ENCODE data around the gene MRTFA. TPM values are rescaled to one million over a fixed set of nuclear protein-coding genes. Genes with fewer than 3 reads are reported as not detected.
A peak's percentile ranks its signal among the peaks of the same experiment; 100 is the strongest.
"Not testable (repeated sequence)": the region's sequence is repeated elsewhere in the genome, so short reads cannot be mapped to it uniquely, and the experiment has no call there.

Gene MRTFA
- polyA plus RNA-seq, 3 donors from 2014 or later: 5.0 to 23.5 (median 7.3) TPM

DNA sequence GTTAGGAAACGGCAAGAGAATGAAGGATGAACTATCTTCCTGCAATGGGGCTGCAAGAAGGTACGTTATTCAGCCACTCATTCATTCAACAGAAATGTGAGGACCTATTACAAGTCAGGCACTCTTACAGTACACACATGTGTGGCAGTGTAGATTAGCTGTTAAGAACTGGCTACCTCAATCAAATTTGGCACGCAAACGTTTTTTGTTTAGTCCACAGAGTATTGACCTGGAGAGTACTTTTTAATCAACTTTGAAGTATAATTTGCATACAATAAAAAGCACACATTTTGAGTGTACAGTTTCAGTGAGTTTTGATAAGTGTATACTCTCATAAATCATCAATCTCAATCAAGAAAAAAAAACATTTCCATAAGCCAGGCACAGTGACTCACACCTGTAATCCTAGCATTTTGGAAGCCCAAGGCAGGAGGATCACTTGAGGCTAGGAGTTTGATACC lies 24.2 kb downstream of the MRTFA start:
- no peak overlapping the region for H3K27ac Mint-ChIP-seq

DNA sequence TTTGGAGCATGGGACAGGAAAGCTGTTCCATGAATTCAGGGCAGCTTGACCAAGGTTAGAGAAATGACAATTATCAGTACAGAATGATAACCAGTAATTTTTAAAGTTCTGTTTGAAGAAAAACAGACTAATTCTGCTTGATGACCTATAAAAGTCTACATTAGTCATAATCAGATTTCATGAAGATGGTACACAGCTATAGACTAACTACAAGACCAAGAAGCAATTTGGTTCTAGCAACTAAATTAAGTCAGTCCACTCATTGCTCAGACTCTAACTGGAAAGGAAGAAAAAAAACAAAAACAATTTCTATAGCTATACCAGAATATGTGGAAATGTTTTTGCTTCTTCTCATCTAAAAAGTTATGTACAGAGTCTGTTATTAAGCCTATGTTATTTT lies 24.9 kb downstream of the MRTFA start:
- Mint-ChIP-seq H3K27me3 (ENCODE audit: low read depth in 3 of 3) (peaks cover 0 to 2% (median 0%) of the 10 kb centered on the region in 3 donors), H3K36me3 (peaks cover 0 to 6% (median 0%) of the 10 kb centered on the region in 3 donors), H3K4me1 (peaks cover 27 to 42% of the 10 kb centered on the region in 2 donors)

More for the DNA sequence above, 24.2 kb downstream of the MRTFA start:
- peaks cover 0 to 2% (median 0%) of the 10 kb centered on the region in 3 donors for H3K27me3 Mint-ChIP-seq (ENCODE audit: low read depth in 3 of 3)
- DNase-seq: no peak
- no peak overlapping the region for H3K4me3 Mint-ChIP-seq
- H3K4me1 Mint-ChIP-seq: peaks cover 20 to 36% of the 10 kb centered on the region in 2 donors
- H3K36me3 Mint-ChIP-seq: peaks cover 0 to 6% (median 0%) of the 10 kb centered on the region in 3 donors
- H3K9me3 Mint-ChIP-seq: no peaks in the 10 kb centered on the region

DNA sequence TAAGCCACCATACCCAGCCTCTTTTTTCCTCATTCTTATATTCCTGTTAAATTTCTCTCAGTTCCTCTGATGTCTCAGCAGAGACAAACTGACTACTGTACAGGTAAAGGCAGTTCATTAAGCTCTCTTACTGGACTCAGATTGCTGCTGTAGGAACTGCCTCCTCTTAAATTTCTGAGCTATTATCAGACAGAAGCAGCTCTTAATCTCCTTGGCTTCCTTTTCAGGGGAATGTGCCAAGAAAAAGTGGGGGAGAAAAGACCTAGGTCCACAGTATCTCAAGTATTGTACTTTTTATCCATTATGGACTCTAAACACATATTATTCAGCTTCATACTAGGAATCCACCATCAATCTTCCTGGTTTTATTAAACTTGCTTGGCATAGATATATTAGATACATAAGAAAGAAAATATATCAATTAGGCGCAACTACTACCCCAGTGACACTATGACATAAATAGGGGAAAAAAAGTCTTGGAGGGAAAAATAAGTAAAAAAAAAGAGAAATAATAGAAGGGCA lies 26.1 kb downstream of the MRTFA start:
- Mint-ChIP-seq H3K27me3 (ENCODE audit: low read depth in 3 of 3) (peaks cover 0 to 2% (median 0%) of the 10 kb centered on the region in 3 donors), H3K27ac (peak overlapping the region in 1 of 6 donors; percentile 55), H3K36me3 (no peaks in the 10 kb centered on the region)

More for the DNA sequence above, 24.9 kb downstream of the MRTFA start:
- no peak overlapping the region for H3K4me3 Mint-ChIP-seq
- no peak overlapping the region for H3K27ac Mint-ChIP-seq
- no peak for DNase-seq
- H3K9me3 Mint-ChIP-seq: no peaks in the 10 kb centered on the region

DNA sequence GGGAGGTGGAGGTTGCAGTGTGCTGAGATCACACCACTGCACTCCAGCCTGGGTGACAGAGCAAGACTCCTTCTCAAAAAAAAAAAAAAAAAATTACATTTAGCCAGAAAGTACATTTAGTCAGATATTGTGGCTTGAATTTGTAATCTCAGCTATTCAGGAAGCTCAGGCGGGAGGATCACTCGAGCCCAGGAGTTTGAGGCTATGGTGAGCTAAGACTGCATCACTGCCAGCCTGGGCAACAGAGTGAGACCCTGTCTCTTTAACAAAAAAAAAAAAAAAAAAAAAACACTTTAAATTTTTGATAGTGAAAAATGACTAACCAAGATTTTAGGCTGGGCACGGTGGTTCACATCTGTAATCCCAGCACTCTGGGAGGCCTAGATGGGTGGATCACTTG lies 27.3 kb downstream of the MRTFA start:
- Mint-ChIP-seq H3K9me3 (no peaks in the 10 kb centered on the region), H3K4me3 (no peak overlapping the region), H3K36me3 (no peaks in the 10 kb centered on the region), H3K27ac (no peak overlapping the region), H3K4me1 (peaks cover 36 to 49% of the 10 kb centered on the region in 2 donors), H3K27me3 (ENCODE audit: low read depth in 3 of 3) (peaks cover 0 to 2% (median 0%) of the 10 kb centered on the region in 3 donors)
- no peak for DNase-seq

More for the DNA sequence above, 26.1 kb downstream of the MRTFA start:
- H3K9me3 Mint-ChIP-seq: no peaks in the 10 kb centered on the region
- H3K4me1 Mint-ChIP-seq: peaks cover 31 to 46% of the 10 kb centered on the region in 2 donors
- no peak overlapping the region for H3K4me3 Mint-ChIP-seq
- no peak for DNase-seq

DNA sequence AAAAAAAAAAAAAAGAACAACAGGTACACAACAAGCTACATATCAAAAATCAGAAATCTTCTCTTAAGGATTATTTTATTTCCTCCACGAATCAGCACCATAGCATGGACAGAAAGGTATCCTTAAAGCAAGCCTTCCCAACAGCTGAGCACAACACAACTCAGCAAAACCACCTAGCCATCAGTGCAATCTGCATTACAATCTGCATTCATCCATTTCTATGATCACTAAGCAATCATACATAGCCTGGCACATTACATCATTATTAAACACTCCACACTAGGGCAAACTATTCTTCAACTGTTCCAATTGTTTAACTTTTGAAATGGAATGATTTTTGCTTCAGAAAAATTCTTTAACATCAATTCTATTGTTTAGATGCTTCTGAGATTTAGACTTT lies 29.0 kb downstream of the MRTFA start:
- H3K9me3 Mint-ChIP-seq: no peaks in the 10 kb centered on the region

DNA sequence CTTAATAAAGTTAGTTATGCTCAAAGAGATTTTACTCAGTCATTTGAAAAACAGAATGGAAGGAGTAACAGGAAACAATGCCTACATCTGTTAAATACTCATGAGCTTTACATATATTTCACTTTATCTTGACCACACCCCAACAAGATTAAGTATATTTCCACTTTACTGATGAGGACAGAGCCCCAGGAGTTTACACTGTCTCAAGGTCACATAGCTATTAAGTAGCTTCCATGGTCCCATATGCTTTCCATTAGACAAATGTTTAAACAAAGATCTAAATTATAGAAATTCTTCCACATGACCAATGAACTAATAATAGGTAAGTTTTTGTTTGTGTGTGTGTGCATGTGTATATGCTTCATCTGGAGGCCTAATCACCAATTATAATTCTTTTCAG lies 30.2 kb downstream of the MRTFA start:
- H3K9me3 Mint-ChIP-seq: no peaks in the 10 kb centered on the region
- peaks cover 47 to 66% of the 10 kb centered on the region in 2 donors for H3K4me1 Mint-ChIP-seq
- H3K27me3 Mint-ChIP-seq (ENCODE audit: low read depth in 3 of 3): no peaks in the 10 kb centered on the region
- DNase-seq: no peak
- no peak overlapping the region for H3K4me3 Mint-ChIP-seq
- no peaks in the 10 kb centered on the region for H3K36me3 Mint-ChIP-seq
- peak overlapping the region in 1 of 6 donors; percentile 44 for H3K27ac Mint-ChIP-seq

More for the DNA sequence above, 29.0 kb downstream of the MRTFA start:
- no peak for DNase-seq
- Mint-ChIP-seq H3K27me3 (ENCODE audit: low read depth in 3 of 3) (peaks cover 0 to 2% (median 0%) of the 10 kb centered on the region in 3 donors), H3K4me3 (no peak overlapping the region), H3K36me3 (no peaks in the 10 kb centered on the region), H3K27ac (no peak overlapping the region), H3K4me1 (peaks cover 43 to 60% of the 10 kb centered on the region in 2 donors)

DNA sequence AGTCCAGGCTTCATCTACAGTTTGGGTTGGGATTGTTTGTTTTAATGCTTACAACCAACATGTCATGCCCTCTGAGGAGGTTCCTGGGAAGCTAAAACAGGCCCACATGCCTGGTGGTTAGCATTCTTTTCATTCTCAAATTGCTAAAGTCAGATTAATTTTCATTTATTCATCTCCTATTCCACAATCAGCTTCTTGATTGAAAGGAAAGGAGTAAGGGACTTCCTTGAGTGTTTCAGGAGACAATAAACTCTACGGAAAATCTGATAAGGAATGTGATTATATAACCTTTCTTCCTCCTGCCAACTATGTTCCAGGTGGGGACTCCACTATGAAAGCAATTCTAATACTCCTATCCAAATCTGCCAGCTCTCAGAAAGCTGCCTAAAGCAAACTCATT lies 30.8 kb downstream of the MRTFA start:
- Mint-ChIP-seq H3K4me1 (peaks cover 51 to 70% of the 10 kb centered on the region in 2 donors), H3K27me3 (ENCODE audit: low read depth in 3 of 3) (no peaks in the 10 kb centered on the region), H3K36me3 (no peaks in the 10 kb centered on the region), H3K27ac (peak overlapping the region in 1 of 6 donors; percentile 8), H3K4me3 (peak overlapping the region in 1 of 5 donors; percentile 1), H3K9me3 (no peaks in the 10 kb centered on the region)
- DNase-seq: no peak

DNA sequence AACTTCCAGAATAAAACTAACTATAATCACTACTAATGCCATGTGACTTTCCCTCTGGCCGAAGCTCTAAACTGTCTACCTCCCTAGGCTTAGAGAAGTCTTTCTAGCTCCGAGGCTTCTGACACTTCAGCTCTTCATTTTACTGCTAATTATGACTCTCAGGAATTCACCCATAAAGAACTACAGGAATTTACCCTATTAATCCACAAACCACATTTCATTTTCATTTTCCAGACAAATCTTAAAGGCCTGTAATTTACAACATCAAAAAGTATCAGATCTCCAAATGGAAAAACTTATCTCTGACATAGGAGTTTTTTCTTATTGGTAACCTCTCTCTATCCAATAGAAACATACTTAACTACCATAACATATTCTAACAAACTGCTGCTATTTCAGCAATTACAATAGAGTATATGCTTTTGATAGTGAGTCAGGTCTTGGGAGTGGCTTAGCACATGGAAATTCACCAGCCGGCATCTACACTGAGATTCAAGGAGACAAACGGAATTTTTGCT lies 33.4 kb downstream of the MRTFA start:
- peaks cover 49 to 76% of the 10 kb centered on the region in 2 donors for H3K4me1 Mint-ChIP-seq

DNA sequence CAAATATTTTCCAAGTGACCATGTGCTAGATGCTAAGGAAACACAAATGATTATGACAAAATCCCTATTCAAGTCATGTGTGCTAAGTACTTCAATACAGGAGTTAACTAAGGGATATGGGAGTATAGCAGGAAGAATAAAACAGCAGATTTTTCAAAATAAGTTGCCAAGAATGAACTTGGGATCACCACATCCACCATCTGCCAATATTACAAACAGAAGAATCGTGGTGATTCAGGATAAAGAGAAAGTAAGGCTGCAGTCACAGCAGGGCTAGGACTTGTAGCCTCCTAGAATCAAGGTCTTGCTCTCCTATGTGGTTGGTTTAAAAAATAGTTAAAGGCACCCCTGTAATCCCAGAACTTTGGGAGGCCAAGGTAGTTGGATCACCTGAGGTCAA lies 34.3 kb downstream of the MRTFA start:
- peak overlapping the region in 2 of 6 donors; percentile 8 to 18 for H3K27ac Mint-ChIP-seq
- no peak overlapping the region for H3K4me3 Mint-ChIP-seq

More for the DNA sequence above, 33.4 kb downstream of the MRTFA start:
- Mint-ChIP-seq H3K36me3 (no peaks in the 10 kb centered on the region), H3K9me3 (no peaks in the 10 kb centered on the region), H3K4me3 (no peak overlapping the region), H3K27ac (peak overlapping the region in 4 of 6 donors; percentile 17 to 53 (median 18)), H3K27me3 (ENCODE audit: low read depth in 3 of 3) (no peaks in the 10 kb centered on the region)
- no peak for DNase-seq

DNA sequence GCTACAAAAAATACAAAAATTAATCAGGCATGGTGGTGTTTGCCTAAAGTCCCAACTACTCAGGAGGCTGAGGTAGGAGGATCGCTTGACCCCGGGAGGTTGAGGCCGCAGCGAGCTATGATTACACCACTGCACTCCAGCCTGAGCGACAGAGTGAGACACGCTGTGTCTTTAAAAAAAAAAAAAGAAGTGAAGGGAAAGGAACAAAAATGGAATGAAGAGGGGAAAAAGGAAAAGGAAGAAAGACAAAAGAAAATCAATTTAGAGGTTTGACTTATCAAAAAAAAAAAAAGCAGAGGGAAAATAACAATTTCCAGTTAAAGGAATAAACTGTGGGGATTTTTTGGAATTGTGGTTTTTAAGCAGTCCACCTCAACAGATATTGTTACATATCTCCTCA lies 36.8 kb downstream of the MRTFA start:
- Mint-ChIP-seq H3K36me3 (no peaks in the 10 kb centered on the region), H3K4me3 (no peak overlapping the region), H3K4me1 (peaks cover 30 to 70% of the 10 kb centered on the region in 2 donors), H3K27me3 (ENCODE audit: low read depth in 3 of 3) (no peaks in the 10 kb centered on the region), H3K9me3 (no peaks in the 10 kb centered on the region), H3K27ac (peak overlapping the region in 2 of 6 donors; percentile 51 to 68)
- DNase-seq: no peak

More for the DNA sequence above, 34.3 kb downstream of the MRTFA start:
- peaks cover 44 to 76% of the 10 kb centered on the region in 2 donors for H3K4me1 Mint-ChIP-seq
- no peaks in the 10 kb centered on the region for H3K9me3 Mint-ChIP-seq
- no peaks in the 10 kb centered on the region for H3K27me3 Mint-ChIP-seq (ENCODE audit: low read depth in 3 of 3)
- no peaks in the 10 kb centered on the region for H3K36me3 Mint-ChIP-seq
- no peak for DNase-seq

DNA sequence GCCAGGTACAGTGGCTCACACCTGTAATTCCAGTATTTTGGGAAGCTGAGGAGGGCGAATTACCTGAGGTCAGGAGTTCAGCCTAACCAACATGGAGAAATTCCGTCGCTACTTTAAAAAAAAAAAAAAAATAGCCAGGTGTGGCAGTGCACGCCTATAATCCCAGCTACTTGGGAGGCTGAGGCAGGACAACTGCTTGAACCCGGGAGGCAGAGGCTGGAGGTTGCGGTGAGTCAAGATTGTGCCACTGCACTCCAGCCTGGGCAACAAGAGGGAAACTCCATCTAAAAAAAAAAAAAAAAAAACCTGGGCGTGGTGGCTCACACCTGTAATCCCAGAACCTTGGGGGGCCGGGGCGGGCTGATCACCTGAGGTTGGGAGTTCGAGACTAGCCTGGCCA lies 37.8 kb downstream of the MRTFA start:
- H3K27me3 Mint-ChIP-seq (ENCODE audit: low read depth in 3 of 3); H3K9me3 Mint-ChIP-seq; H3K27ac Mint-ChIP-seq; H3K4me3 Mint-ChIP-seq; DNase-seq; H3K36me3 Mint-ChIP-seq: not testable (repeated sequence)
- peaks cover 36 to 78% of the 10 kb centered on the region in 2 donors for H3K4me1 Mint-ChIP-seq

DNA sequence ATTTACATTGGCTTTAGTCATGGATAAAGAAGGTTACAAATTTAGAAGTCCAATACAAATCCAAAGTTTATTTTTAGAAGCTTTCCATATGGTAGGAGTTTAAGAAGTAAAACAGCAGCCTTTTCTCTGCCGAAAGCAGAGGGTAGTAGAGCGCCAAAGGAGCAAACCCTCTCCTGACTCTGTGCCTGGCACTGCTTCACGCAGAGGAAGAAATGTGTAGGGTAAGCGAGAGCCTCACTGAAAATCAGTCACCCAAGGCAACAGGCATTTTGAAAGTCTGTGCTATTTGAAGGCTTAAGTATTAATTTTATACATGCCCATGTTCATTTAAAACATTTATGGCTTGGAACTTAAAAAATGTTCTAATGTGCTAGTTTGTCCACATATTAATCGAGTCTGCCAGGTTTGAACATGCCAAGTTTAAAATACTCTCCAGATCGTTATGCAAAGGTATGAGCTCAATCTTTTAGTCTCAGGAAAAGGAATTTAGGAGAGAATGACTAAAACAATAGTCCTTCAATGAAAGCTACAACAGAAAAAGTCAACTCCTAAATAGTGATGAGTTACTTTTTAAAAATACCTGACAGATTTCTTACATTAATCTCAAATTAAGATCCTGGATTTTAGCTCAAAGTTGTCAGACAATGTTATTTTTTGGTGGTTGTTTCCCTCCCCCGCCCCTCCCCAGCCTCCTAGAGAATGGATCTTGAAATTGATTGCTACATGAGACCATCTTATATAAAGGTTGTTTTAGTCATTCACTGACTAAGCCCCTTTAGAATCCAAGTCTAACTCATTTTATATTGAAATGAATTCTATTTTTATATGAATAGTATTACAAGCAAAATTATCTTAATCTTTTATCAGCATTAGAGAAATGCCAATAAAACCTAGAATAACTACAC lies 38.7 kb downstream of the MRTFA start:
- Mint-ChIP-seq H3K9me3 (no peaks in the 10 kb centered on the region), H3K4me1 (peaks cover 39 to 79% of the 10 kb centered on the region in 2 donors), H3K36me3 (no peaks in the 10 kb centered on the region)

DNA sequence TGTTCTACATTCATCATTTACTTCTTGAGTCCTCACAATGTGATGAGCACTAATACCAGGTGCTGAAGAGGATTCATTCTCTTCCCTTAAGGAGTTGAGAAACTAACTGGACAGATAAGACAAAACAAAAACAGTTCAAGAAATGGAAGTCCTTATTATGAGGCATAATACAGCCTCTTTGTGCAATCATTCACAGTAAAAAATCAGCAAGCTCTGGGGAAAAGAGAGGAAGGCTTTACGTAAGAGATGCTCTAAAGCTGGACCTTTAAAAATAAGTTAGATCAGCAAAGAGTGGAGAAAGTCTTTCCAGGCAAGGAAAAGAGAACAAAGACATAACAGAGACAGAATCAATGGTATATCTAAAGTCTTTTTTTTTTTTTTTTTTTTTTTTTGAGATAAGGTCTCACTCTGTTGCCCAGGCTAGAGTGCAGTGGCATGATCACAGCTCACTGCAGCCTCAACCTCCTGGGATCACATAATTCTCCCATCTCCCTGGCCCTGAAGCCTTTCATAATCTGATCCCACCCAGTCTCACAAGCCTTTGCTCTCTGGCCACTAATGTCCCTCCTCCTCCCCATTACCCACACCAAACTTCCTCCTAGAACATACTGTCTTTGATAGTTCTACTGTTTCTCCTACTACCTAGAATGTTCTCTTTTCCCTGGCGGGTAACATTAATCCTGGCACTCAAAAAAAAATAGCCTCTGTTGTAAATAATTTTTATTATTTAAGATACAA lies 40.9 kb downstream of the MRTFA start:
- Mint-ChIP-seq H3K4me3 (no peak overlapping the region), H3K36me3 (no peaks in the 10 kb centered on the region), H3K9me3 (no peaks in the 10 kb centered on the region), H3K4me1 (peaks cover 37 to 71% of the 10 kb centered on the region in 2 donors), H3K27ac (no peak overlapping the region), H3K27me3 (ENCODE audit: low read depth in 3 of 3) (no peaks in the 10 kb centered on the region)
- DNase-seq: no peak

More for the DNA sequence above, 38.7 kb downstream of the MRTFA start:
- Mint-ChIP-seq H3K27ac (no peak overlapping the region), H3K4me3 (no peak overlapping the region), H3K27me3 (ENCODE audit: low read depth in 3 of 3) (no peaks in the 10 kb centered on the region)
- no peak for DNase-seq
